B cell (primary cell): Measurements from ENCODE around the gene URB1.

Source experiments
- EZH2 ChIP-seq: IDR thresholded peaks from 2 replicates; pipeline ENCODE4 v1.6.1; 2012; ENCODE audit warnings: borderline replicate concordance, low read depth, mild to moderate bottlenecking, moderate library complexity, low read length; ENCODE audit not compliant: insufficient read depth, poor library complexity, severe bottlenecking
- TF ChIP-seq, protein P1 (sequence below): fragments of 200-600 bp; IDR thresholded peaks from one replicate; pipeline ENCODE4 v1.8.0; 2022; ENCODE audit warnings: antibody characterized with exemption, mild to moderate bottlenecking

DNA sequence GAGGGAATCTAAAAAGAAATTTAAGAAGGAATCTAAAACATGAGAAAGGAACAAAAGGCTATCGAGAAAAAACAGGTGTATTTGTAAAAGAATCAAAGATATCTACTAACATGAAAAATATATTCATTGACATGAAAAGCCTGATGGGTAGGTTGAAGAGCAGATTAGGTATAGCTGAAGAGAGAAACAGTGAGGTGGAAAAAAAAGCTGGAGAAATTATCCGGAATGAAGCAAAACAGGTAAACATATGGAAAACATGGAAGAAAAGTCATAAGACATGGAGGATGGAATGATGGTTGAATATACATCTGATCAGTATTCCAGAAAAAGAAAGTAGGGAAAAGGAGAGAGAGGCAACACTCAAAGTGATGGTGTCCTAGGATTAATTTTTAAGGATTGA, 29.3 kb upstream of the URB1 start:
- TF ChIP-seq, protein P1, sequence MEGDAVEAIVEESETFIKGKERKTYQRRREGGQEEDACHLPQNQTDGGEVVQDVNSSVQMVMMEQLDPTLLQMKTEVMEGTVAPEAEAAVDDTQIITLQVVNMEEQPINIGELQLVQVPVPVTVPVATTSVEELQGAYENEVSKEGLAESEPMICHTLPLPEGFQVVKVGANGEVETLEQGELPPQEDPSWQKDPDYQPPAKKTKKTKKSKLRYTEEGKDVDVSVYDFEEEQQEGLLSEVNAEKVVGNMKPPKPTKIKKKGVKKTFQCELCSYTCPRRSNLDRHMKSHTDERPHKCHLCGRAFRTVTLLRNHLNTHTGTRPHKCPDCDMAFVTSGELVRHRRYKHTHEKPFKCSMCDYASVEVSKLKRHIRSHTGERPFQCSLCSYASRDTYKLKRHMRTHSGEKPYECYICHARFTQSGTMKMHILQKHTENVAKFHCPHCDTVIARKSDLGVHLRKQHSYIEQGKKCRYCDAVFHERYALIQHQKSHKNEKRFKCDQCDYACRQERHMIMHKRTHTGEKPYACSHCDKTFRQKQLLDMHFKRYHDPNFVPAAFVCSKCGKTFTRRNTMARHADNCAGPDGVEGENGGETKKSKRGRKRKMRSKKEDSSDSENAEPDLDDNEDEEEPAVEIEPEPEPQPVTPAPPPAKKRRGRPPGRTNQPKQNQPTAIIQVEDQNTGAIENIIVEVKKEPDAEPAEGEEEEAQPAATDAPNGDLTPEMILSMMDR: no peak
- TF ChIP-seq EZH2: no peak
